Amygdala (tissue), 56 donors: ENCODE data around the gene PPP1R2B.

ENCODE experiments used
- DNase-seq, 56 donors: peaks; one replicate each; lab custom pipeline; 2025; lab: John Stamatoyannopoulos, UW

PPP1R2B gene

GRCh38 chr5:156871212-156871611, 21.1 kb downstream of the PPP1R2B start:
- DNase-seq, result no peak

GRCh38 chr5:156879665-156880285, 29.7 kb downstream of the PPP1R2B start:
- DNase-seq, result no peak

GRCh38 chr5:156883316-156883875, 33.3 kb downstream of the PPP1R2B start:
- no peak for DNase-seq

- DNase-seq, result no peak
These were observed 38.4 kb downstream of the PPP1R2B start for GRCh38 chr5:156888520-156888919.

- no peak for DNase-seq
These were observed 42.1 kb downstream of the PPP1R2B start for GRCh38 chr5:156892223-156892622.

GRCh38 chr5:156892864-156893263, 42.8 kb downstream of the PPP1R2B start:
- DNase-seq, result no peak

GRCh38 chr5:156893517-156893916, 43.4 kb downstream of the PPP1R2B start:
- no peak for DNase-seq

GRCh38 chr5:156896546-156896945, 46.5 kb downstream of the PPP1R2B start:
- DNase-seq, result no peak
